HEK293 (cell line): ENCODE data around the gene TCP11.

Source experiments
- GLIS1 ChIP-seq: fragments of 450-650 bp; formaldehyde crosslinking; IDR thresholded peaks from 2 replicates; pipeline ENCODE4 v1.5.1; 2016; ENCODE audit warnings: missing biosample characterization, missing genetic modification characterization
- GLIS2 ChIP-seq: fragments of 450-650 bp; formaldehyde crosslinking; IDR thresholded peaks from 2 replicates; pipeline ENCODE4 v1.5.1; 2016; ENCODE audit warnings: missing biosample characterization, missing genetic modification characterization
- HOXA7 ChIP-seq: sonication (generic); formaldehyde crosslinking; IDR thresholded peaks from 2 replicates; pipeline ENCODE4 v1.8.1; 2022; ENCODE audit warnings: missing genetic modification reagents, borderline replicate concordance
- KLF8 ChIP-seq: fragments of 450-650 bp; formaldehyde crosslinking; IDR thresholded peaks from 2 replicates; pipeline ENCODE4 v1.5.1; 2016; ENCODE audit warnings: missing biosample characterization, missing genetic modification characterization
- MYNN ChIP-seq: fragments of 450-650 bp; formaldehyde crosslinking; IDR thresholded peaks from 2 replicates; pipeline ENCODE4 v1.5.1; 2016; ENCODE audit warnings: missing biosample characterization, missing genetic modification characterization, borderline replicate concordance
- PATZ1 ChIP-seq: fragments of 450-650 bp; formaldehyde crosslinking; IDR thresholded peaks from 2 replicates; pipeline ENCODE4 v1.5.1; 2016; ENCODE audit warnings: missing biosample characterization, missing genetic modification characterization
- RBAK ChIP-seq: fragments of 450-650 bp; formaldehyde crosslinking; IDR thresholded peaks from 2 replicates; pipeline ENCODE4 v1.5.1; 2016; ENCODE audit warnings: missing biosample characterization, missing genetic modification characterization
- ZBTB26 ChIP-seq: fragments of 450-650 bp; formaldehyde crosslinking; optimal IDR thresholded peaks from 2 replicates; pipeline ENCODE3; 2016; ENCODE audit warnings: missing biosample characterization, mild to moderate bottlenecking, missing genetic modification characterization
- ZBTB8A ChIP-seq: fragments of 450-650 bp; formaldehyde crosslinking; IDR thresholded peaks from 2 replicates; pipeline ENCODE4 v1.5.1; 2016; ENCODE audit warnings: missing biosample characterization, missing genetic modification characterization
- ZNF157 ChIP-seq: fragments of 450-650 bp; formaldehyde crosslinking; IDR thresholded peaks from 2 replicates; pipeline ENCODE4 v1.5.1; 2016; ENCODE audit warnings: missing biosample characterization, missing genetic modification characterization
- ZNF214 ChIP-seq: fragments of 450-650 bp; formaldehyde crosslinking; IDR thresholded peaks from 2 replicates; pipeline ENCODE4 v1.5.1; 2017; ENCODE audit warnings: missing biosample characterization, mild to moderate bottlenecking, missing genetic modification characterization, borderline replicate concordance
- ZNF26 ChIP-seq: fragments of 450-650 bp; formaldehyde crosslinking; IDR thresholded peaks from 2 replicates; pipeline ENCODE4 v1.5.1; 2016; ENCODE audit warnings: missing biosample characterization, missing genetic modification characterization
- ZNF274 ChIP-seq, 2 experiments: fragments of 200-500 bp in 1 of 2; fragments of 450-650 bp in 1 of 2; sonication (Bioruptor generic) in 1 of 2; formaldehyde crosslinking in 1 of 2; IDR thresholded peaks; 2 replicates each; pipeline versions ENCODE4 v1.5.1 to v1.6.1; 2014 to 2016; ENCODE audit warnings: borderline replicate concordance in 1 of 2, inconsistent platforms in 1 of 2, low read length in 1 of 2, missing biosample characterization in 1 of 2, missing genetic modification characterization in 1 of 2
- ZNF341 ChIP-seq: fragments of 450-650 bp; formaldehyde crosslinking; IDR thresholded peaks from 2 replicates; pipeline ENCODE4; 2016; ENCODE audit warnings: low read depth, missing biosample characterization, missing genetic modification characterization
- ZNF37A ChIP-seq: fragments of 450-650 bp; IDR thresholded peaks from 2 replicates; pipeline ENCODE4 v1.5.1; 2018; ENCODE audit warnings: missing biosample characterization, missing genetic modification characterization
- ZNF521 ChIP-seq: fragments of 450-650 bp; formaldehyde crosslinking; IDR thresholded peaks from 2 replicates; pipeline ENCODE4 v1.5.1; 2017; ENCODE audit warnings: missing biosample characterization, mild to moderate bottlenecking, missing genetic modification characterization
- ZNF544 ChIP-seq: fragments of 450-650 bp; formaldehyde crosslinking; IDR thresholded peaks from 2 replicates; pipeline ENCODE4 v1.5.0; 2017; ENCODE audit warnings: missing biosample characterization, missing genetic modification characterization
- ZNF549 ChIP-seq: fragments of 450-650 bp; IDR thresholded peaks from 2 replicates; pipeline ENCODE4 v1.5.1; 2018; ENCODE audit warnings: missing biosample characterization, missing genetic modification characterization, mild to moderate bottlenecking, inconsistent platforms, moderate library complexity
- ZNF585B ChIP-seq: fragments of 450-650 bp; formaldehyde crosslinking; IDR thresholded peaks from 2 replicates; pipeline ENCODE4 v1.5.1; 2016; ENCODE audit warnings: missing biosample characterization, missing genetic modification characterization
- ZNF600 ChIP-seq: fragments of 450-650 bp; formaldehyde crosslinking; IDR thresholded peaks from 2 replicates; pipeline ENCODE4 v1.5.1; 2016; ENCODE audit warnings: missing biosample characterization, missing genetic modification characterization
- ZNF624 ChIP-seq: fragments of 450-650 bp; formaldehyde crosslinking; IDR thresholded peaks from 2 replicates; pipeline ENCODE4 v1.5.1; 2017; ENCODE audit warnings: missing biosample characterization, missing genetic modification characterization
- ZNF660 ChIP-seq: fragments of 450-650 bp; IDR thresholded peaks from 2 replicates; pipeline ENCODE4 v1.5.1; 2018; ENCODE audit warnings: missing biosample characterization, mild to moderate bottlenecking, missing genetic modification characterization
- ZNF707 ChIP-seq: fragments of 450-650 bp; formaldehyde crosslinking; IDR thresholded peaks from 2 replicates; pipeline ENCODE4 v1.5.1; 2016; ENCODE audit warnings: missing biosample characterization, missing genetic modification characterization
- ZNF76 ChIP-seq: fragments of 450-650 bp; formaldehyde crosslinking; IDR thresholded peaks from 2 replicates; pipeline ENCODE4; 2016; ENCODE audit warnings: low read depth, missing biosample characterization, missing genetic modification characterization, borderline replicate concordance
- ZNF777 ChIP-seq: fragments of 450-650 bp; formaldehyde crosslinking; IDR thresholded peaks from 2 replicates; pipeline ENCODE4 v1.5.1; 2017; ENCODE audit warnings: missing biosample characterization, missing genetic modification characterization, borderline replicate concordance
- ZNF785 ChIP-seq: fragments of 450-650 bp; formaldehyde crosslinking; IDR thresholded peaks from 2 replicates; pipeline ENCODE4 v1.5.1; 2016; ENCODE audit warnings: missing biosample characterization, missing genetic modification characterization
- ZNF792 ChIP-seq: fragments of 450-650 bp; formaldehyde crosslinking; IDR thresholded peaks from 2 replicates; pipeline ENCODE4 v1.5.1; 2016; ENCODE audit warnings: missing biosample characterization, missing genetic modification characterization
- ZNF830 ChIP-seq: fragments of 450-650 bp; IDR thresholded peaks from 2 replicates; pipeline ENCODE4 v1.5.0; 2018; ENCODE audit warnings: missing biosample characterization, missing genetic modification characterization, low read depth, mild to moderate bottlenecking, moderate library complexity
- TF ChIP-seq, protein P1 (sequence below): fragments of 450-650 bp; formaldehyde crosslinking; IDR thresholded peaks from 2 replicates; pipeline ENCODE4; 2016; ENCODE audit warnings: missing biosample characterization, missing genetic modification characterization
- TF ChIP-seq, protein P2 (sequence below): fragments of 450-650 bp; formaldehyde crosslinking; IDR thresholded peaks from 2 replicates; pipeline ENCODE4 v1.5.1; 2016; ENCODE audit warnings: missing biosample characterization, missing genetic modification characterization
- TF ChIP-seq, protein P3 (sequence below): fragments of 450-650 bp; formaldehyde crosslinking; IDR thresholded peaks from 2 replicates; pipeline ENCODE4 v1.5.1; 2016; ENCODE audit warnings: missing biosample characterization, missing genetic modification characterization

TCP11 gene

DNA sequence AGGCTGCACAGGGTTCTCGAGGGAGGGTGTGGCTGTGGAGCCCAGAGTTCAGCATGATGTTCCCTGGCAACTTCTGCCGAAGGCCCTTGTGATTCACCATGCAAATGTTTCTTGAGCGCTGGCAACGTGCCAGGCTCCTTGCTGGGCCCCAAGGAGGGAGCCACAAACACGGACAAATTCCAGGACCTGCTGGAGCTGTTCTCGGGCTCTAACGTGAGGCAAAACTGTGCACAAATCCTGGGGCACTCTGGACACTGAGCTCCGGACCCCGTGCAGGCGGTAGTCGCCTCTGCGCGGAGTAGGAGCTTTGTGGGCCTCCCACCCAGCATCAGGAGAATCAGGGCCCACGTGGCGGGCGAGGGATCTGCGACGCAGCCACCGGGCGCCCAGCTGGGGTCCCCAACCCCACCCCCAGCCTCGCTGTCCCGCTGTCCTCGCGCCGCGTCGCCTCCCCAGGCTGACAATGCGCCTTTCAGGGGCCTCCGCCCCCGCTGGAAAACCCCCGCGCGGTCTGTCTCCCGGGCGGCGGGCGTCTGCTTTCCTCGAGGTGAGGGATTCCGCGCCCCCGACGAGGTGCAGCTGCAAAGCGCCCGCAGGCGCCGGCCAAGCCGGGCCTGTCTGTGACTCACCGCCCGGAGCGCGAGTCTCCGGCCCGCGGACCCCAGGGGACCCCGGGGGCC lies 40.9 kb upstream of the TCP11 start (continued):
- peak; percentile 96 for TF ChIP-seq GLIS2 (tag by site-specific recombination)
- peak; percentile 22; the same call in 1 of the 2 replicates for TF ChIP-seq MYNN
- TF ChIP-seq ZNF585B (tag by site-specific recombination): no peak
- TF ChIP-seq ZNF707: no peak
- peak; percentile 87 for TF ChIP-seq ZNF341 (tag by site-specific recombination)
- TF ChIP-seq GLIS1 (tag by site-specific recombination): peak; percentile 93
- TF ChIP-seq ZNF549 (tag by site-specific recombination): 0 out of 2 replicates have a peak, but pooled peaks have one; percentile 12
- peak; percentile 98 for TF ChIP-seq ZNF660 (tag by site-specific recombination)
- TF ChIP-seq ZNF26 (tag by site-specific recombination): no peak
- no peak for TF ChIP-seq RBAK (tag by site-specific recombination)
- TF ChIP-seq ZNF157 (tag by site-specific recombination): no peak
- TF ChIP-seq, protein P1, sequence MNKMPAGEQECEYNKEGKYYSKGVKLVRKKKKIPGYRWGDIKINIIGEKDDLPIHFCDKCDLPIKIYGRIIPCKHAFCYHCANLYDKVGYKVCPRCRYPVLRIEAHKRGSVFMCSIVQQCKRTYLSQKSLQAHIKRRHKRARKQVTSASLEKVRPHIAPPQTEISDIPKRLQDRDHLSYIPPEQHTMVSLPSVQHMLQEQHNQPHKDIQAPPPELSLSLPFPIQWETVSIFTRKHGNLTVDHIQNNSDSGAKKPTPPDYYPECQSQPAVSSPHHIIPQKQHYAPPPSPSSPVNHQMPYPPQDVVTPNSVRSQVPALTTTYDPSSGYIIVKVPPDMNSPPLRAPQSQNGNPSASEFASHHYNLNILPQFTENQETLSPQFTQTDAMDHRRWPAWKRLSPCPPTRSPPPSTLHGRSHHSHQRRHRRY (tag by site-specific recombination): no peak
- no peak; the same call in 1 of the 2 replicates for TF ChIP-seq ZNF785
- peak; percentile 83 for TF ChIP-seq ZBTB26 (tag by site-specific recombination)
- TF ChIP-seq, protein P2, sequence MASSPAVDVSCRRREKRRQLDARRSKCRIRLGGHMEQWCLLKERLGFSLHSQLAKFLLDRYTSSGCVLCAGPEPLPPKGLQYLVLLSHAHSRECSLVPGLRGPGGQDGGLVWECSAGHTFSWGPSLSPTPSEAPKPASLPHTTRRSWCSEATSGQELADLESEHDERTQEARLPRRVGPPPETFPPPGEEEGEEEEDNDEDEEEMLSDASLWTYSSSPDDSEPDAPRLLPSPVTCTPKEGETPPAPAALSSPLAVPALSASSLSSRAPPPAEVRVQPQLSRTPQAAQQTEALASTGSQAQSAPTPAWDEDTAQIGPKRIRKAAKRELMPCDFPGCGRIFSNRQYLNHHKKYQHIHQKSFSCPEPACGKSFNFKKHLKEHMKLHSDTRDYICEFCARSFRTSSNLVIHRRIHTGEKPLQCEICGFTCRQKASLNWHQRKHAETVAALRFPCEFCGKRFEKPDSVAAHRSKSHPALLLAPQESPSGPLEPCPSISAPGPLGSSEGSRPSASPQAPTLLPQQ (tag by site-specific recombination): peak; percentile 86
- peak; percentile 93 for TF ChIP-seq ZNF544 (tag by site-specific recombination)
- peak; percentile 94; the same call in 1 of the 2 replicates for TF ChIP-seq ZNF777 (tag by site-specific recombination)
- TF ChIP-seq ZNF274 (IDR thresholded peaks at IDR 0.05; ENCODE audit: low read length): no peak
- no peak for TF ChIP-seq ZNF274 (tag by site-specific recombination; IDR thresholded peaks at IDR 0.05; ENCODE audit: borderline replicate concordance)
- TF ChIP-seq ZNF521 (tag by site-specific recombination): no peak
- TF ChIP-seq ZNF624 (tag by site-specific recombination): 0 out of 2 replicates have a peak, but pooled peaks have one; percentile 43
- no peak; the same call in 1 of the 2 replicates for TF ChIP-seq ZNF214 (tag by site-specific recombination)
- peak; percentile 96 for TF ChIP-seq ZNF600 (tag by site-specific recombination)
- 0 out of 2 replicates have a peak, but pooled peaks have one; percentile 10 for TF ChIP-seq KLF8
- TF ChIP-seq, protein P3, sequence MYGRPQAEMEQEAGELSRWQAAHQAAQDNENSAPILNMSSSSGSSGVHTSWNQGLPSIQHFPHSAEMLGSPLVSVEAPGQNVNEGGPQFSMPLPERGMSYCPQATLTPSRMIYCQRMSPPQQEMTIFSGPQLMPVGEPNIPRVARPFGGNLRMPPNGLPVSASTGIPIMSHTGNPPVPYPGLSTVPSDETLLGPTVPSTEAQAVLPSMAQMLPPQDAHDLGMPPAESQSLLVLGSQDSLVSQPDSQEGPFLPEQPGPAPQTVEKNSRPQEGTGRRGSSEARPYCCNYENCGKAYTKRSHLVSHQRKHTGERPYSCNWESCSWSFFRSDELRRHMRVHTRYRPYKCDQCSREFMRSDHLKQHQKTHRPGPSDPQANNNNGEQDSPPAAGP (tag by site-specific recombination): 0 out of 2 replicates have a peak, but pooled peaks have one; percentile 49
- TF ChIP-seq ZNF830: no peak
- peak; percentile 44; the same call in 1 of the 2 replicates for TF ChIP-seq ZNF76
- peak; percentile 70 for TF ChIP-seq PATZ1 (tag by site-specific recombination)
- TF ChIP-seq ZBTB8A (tag by site-specific recombination): peak; percentile 89
- TF ChIP-seq ZNF792: no peak
- no peak for TF ChIP-seq HOXA7
- peak; percentile 64 for TF ChIP-seq ZNF37A
